OCI-LY7 (cell line): Measurements from ENCODE around the gene KCNMA1. TPM values are rescaled to one million over a fixed set of nuclear protein-coding genes. Genes with fewer than 3 reads are reported as not detected.

Source experiments
- BruUV-seq: library from RNA; stranded (reverse); fragments of 400-500 nt; replicated peaks from 2 replicates; lab custom pipeline; 2021; lab: Mats Ljungman, UMichigan
- CTCF ChIA-PET: fragments of 300-600 bp; sonication (Branson Sonifier 250); formaldehyde crosslinking; loops from one replicate; lab custom pipeline; 2022; ENCODE audit warnings: antibody characterized with exemption; ENCODE audit not compliant: unreplicated experiment; lab: Charles Lee
- POLR2A ChIA-PET: fragments of 300-600 bp; sonication (Branson Sonifier 250); formaldehyde crosslinking; loops from one replicate; lab custom pipeline; 2022; ENCODE audit warnings: antibody characterized with exemption; lab: Charles Lee
- DNase-seq: peaks from one replicate; pipeline ENCODE4 v3.0.0-alpha.2; 2015; ENCODE audit warnings: low spot score
- H2AFZ ChIP-seq: fragments of 200-600 bp; sonication (generic), shearing (Covaris generic); 2 replicates; pipeline ENCODE4 v1.6.1; 2014; ENCODE audit warnings: mild to moderate bottlenecking, antibody characterized with exemption, low read length, moderate library complexity
- H3K27ac ChIP-seq: fragments of 200-600 bp; sonication (generic); 2 replicates; pipeline ENCODE4 v1.5.1; 2014; ENCODE audit warnings: mixed run types, low read depth, mild to moderate bottlenecking, moderate library complexity, low read length, inconsistent platforms; ENCODE audit not compliant: poor library complexity, severe bottlenecking
- H3K36me3 ChIP-seq: fragments of 200-600 bp; sonication (generic); 2 replicates; pipeline ENCODE4 v1.6.1; 2014; ENCODE audit warnings: mild to moderate bottlenecking, antibody characterized with exemption, low read length, moderate library complexity, mixed read lengths; ENCODE audit not compliant: insufficient read depth
- H3K4me1 ChIP-seq: fragments of 200-600 bp; sonication (generic); 2 replicates; pipeline ENCODE4 v1.5.1; 2014; ENCODE audit warnings: mild to moderate bottlenecking, low read length; ENCODE audit not compliant: insufficient read depth, poor library complexity, severe bottlenecking
- H3K4me2 ChIP-seq: fragments of 200-600 bp; sonication (generic); 2 replicates; pipeline ENCODE4 v1.6.1; 2014; ENCODE audit warnings: mild to moderate bottlenecking, low read length
- H3K4me3 ChIP-seq: fragments of 200-600 bp; sonication (generic); 2 replicates; pipeline ENCODE4 v1.5.1; 2014; ENCODE audit warnings: mild to moderate bottlenecking, low read depth, low read length; ENCODE audit not compliant: poor library complexity, severe bottlenecking
- H3K79me2 ChIP-seq: fragments of 200-600 bp; sonication (generic); 2 replicates; pipeline ENCODE4 v1.6.1; 2016; ENCODE audit warnings: low read depth, mild to moderate bottlenecking, low read length, moderate library complexity, mixed read lengths; ENCODE audit not compliant: insufficient read depth
- H3K9me2 ChIP-seq: fragments of 200-600 bp; sonication (generic); 2 replicates; pipeline ENCODE4 v1.6.1; 2016; ENCODE audit warnings: mild to moderate bottlenecking, low read length, mixed read lengths; ENCODE audit not compliant: insufficient read depth
- H3K9me3 ChIP-seq: fragments of 200-600 bp; sonication (generic); 2 replicates; pipeline ENCODE4 v1.6.1; 2014; ENCODE audit warnings: mild to moderate bottlenecking, mixed run types, low read length, mixed read lengths
- H4K20me1 ChIP-seq: fragments of 200-600 bp; sonication (generic); 2 replicates; pipeline ENCODE4 v1.6.1; 2014; ENCODE audit warnings: mild to moderate bottlenecking, antibody characterized with exemption, low read length, moderate library complexity, mixed read lengths; ENCODE audit not compliant: insufficient read depth
- CTCF ChIP-seq: fragments of 200-600 bp; sonication (generic); conservative IDR thresholded peaks from 2 replicates; pipeline ENCODE4 v1.5.1; 2014; ENCODE audit warnings: mild to moderate bottlenecking, antibody characterized with exemption, low read length, moderate library complexity, mixed read lengths
- EZH2phosphoT487 ChIP-seq: fragments of 200-600 bp; sonication (generic); IDR thresholded peaks from 2 replicates; pipeline ENCODE4 v1.6.1; 2018; ENCODE audit warnings: low read depth, borderline replicate concordance, mild to moderate bottlenecking, mixed run types, antibody characterized with exemption, low read length, moderate library complexity, mixed read lengths
- intact Hi-C: fragments of 100-400 bp; cut with micrococcal nuclease; formaldehyde crosslinking; loops from one replicate; pipeline ENCODE4 v1.10.0; 2022; ENCODE audit not compliant: unreplicated experiment
- total RNA-seq, 2 experiments: library from RNA; depleted of rRNA in 1 of 2; stranded (reverse); fragments of >200 nt in 1 of 2; shearing (Covaris generic) in 1 of 2; gene quantifications; 2 replicates each; pipeline ENCODE4 v1.2.3, GENCODE V29; 2014 to 2022

KCNMA1 gene
- total RNA-seq, 2 experiments from 2014 or later, result not detected

GRCh38 chr10:77474939-77475338 lies 162.7 kb downstream of the KCNMA1 start:
- no peaks in the 10 kb centered on the region for H4K20me1 ChIP-seq
- no peak for DNase-seq
- intact Hi-C loops, result no loop called here
- no peaks in the 10 kb centered on the region for H3K4me1 ChIP-seq
- no TSS peak for BruUV-seq
- H3K4me2 ChIP-seq, result no peak overlapping the region
- H3K4me3 ChIP-seq, result no peak overlapping the region
- TF ChIP-seq CTCF (no peak), EZH2phosphoT487 (no peak)
- H3K36me3 ChIP-seq, result no peaks in the 10 kb centered on the region
- H2AFZ ChIP-seq, result no peak overlapping the region
- H3K9me3 ChIP-seq, result no peaks in the 10 kb centered on the region; the same call in 1 of the 2 replicates
- H3K79me2 ChIP-seq, result no peaks in the 10 kb centered on the region
- H3K27ac ChIP-seq, result no peak overlapping the region
- POLR2A ChIA-PET, result interaction anchor here (0.6 kb wide), 1 partner anchor 965 kb away, joined by 4 read pairs; no protein-coding TSS in a partner anchor
- CTCF ChIA-PET, result no interaction called here
- no peaks in the 10 kb centered on the region for H3K9me2 ChIP-seq

- no peaks in the 10 kb centered on the region; the same call in 1 of the 2 replicates for H3K9me3 ChIP-seq
- H3K4me3 ChIP-seq, result no peak overlapping the region
- BruUV-seq, result no TSS peak
- ChIA-PET POLR2A (interaction anchor here (0.6 kb wide), 1 partner anchor 965 kb away, joined by 4 read pairs; no protein-coding TSS in a partner anchor), CTCF (no interaction called here)
- no peak overlapping the region for H2AFZ ChIP-seq
- intact Hi-C loops, result no loop called here
- H3K4me2 ChIP-seq, result no peak overlapping the region
- TF ChIP-seq CTCF (no peak), EZH2phosphoT487 (no peak)
- no peak overlapping the region for H3K27ac ChIP-seq
- DNase-seq, result no peak
- H3K9me2 ChIP-seq, result no peaks in the 10 kb centered on the region
- H3K36me3 ChIP-seq, result no peaks in the 10 kb centered on the region
- H4K20me1 ChIP-seq, result no peaks in the 10 kb centered on the region
- H3K4me1 ChIP-seq, result no peaks in the 10 kb centered on the region
- H3K79me2 ChIP-seq, result no peaks in the 10 kb centered on the region
Observed at GRCh38 chr10:77474386-77474785, 163.2 kb downstream of the KCNMA1 start.

- DNase-seq, result no peak
- POLR2A ChIA-PET, result no interaction called here
Observed at GRCh38 chr10:77472146-77472545, 165.5 kb downstream of the KCNMA1 start.

More at GRCh38 chr10:77472146-77472545, 165.5 kb downstream of the KCNMA1 start:
- intact Hi-C loops, result no loop called here
- H3K9me3 ChIP-seq, result no peaks in the 10 kb centered on the region; the same call in 1 of the 2 replicates
- TF ChIP-seq CTCF (no peak), EZH2phosphoT487 (no peak)
- H3K4me3 ChIP-seq, result no peak overlapping the region
- no peak overlapping the region for H3K27ac ChIP-seq
- no peaks in the 10 kb centered on the region for H3K4me1 ChIP-seq
- no TSS peak for BruUV-seq
- no peaks in the 10 kb centered on the region for H4K20me1 ChIP-seq
- no peaks in the 10 kb centered on the region for H3K79me2 ChIP-seq
- no peak overlapping the region for H3K4me2 ChIP-seq
- CTCF ChIA-PET, result no interaction called here
- no peak overlapping the region for H2AFZ ChIP-seq
- H3K36me3 ChIP-seq, result no peaks in the 10 kb centered on the region
- no peaks in the 10 kb centered on the region for H3K9me2 ChIP-seq
